GM23338 (cell line): ENCODE results near the gene TM4SF5. TPM values are rescaled to one million over a fixed set of nuclear protein-coding genes. Genes with fewer than 3 reads are reported as not detected.

Experiments
- ATAC-seq: fragments of 200-7000 bp; cut with Tn5 transposase; 3 replicates; pipeline ENCODE4 v1.9.1; 2020
- DNase-seq: peaks from one replicate; pipeline ENCODE4 v3.0.0-alpha.2; 2015; ENCODE audit warnings: low spot score
- H2AFZ ChIP-seq: fragments of 200-600 bp; sonication (generic); 2 replicates; pipeline ENCODE4 v1.8.0; 2016; ENCODE audit warnings: antibody characterized with exemption, mild to moderate bottlenecking, moderate library complexity
- H3F3A ChIP-seq: fragments of 200-600 bp; sonication (generic); replicated peaks from 2 replicates; pipeline ENCODE4 v1.8.0; 2017; ENCODE audit warnings: antibody characterized with exemption, mixed run types, low read depth
- H3K27ac ChIP-seq: fragments of 200-600 bp; sonication (generic); 2 replicates; pipeline ENCODE4 v1.6.1; 2016; ENCODE audit warnings: low read depth
- H3K27me3 ChIP-seq: fragments of 200-600 bp; sonication (generic); 2 replicates; pipeline ENCODE4 v1.8.0; 2016; ENCODE audit warnings: mild to moderate bottlenecking, mixed run types, moderate library complexity; ENCODE audit not compliant: insufficient read depth
- H3K36me3 ChIP-seq: fragments of 200-600 bp; sonication (generic); 2 replicates; pipeline ENCODE4 v1.8.0; 2016; ENCODE audit warnings: mild to moderate bottlenecking; ENCODE audit not compliant: insufficient read depth
- H3K4me1 ChIP-seq: fragments of 200-600 bp; sonication (generic); 2 replicates; pipeline ENCODE4 v1.8.0; 2016; ENCODE audit warnings: mild to moderate bottlenecking, moderate library complexity; ENCODE audit not compliant: insufficient read depth
- H3K4me2 ChIP-seq: fragments of 200-600 bp; sonication (generic); 2 replicates; pipeline ENCODE4 v1.7.1; 2017; ENCODE audit warnings: mixed run types
- H3K4me3 ChIP-seq: fragments of 200-600 bp; sonication (generic); 2 replicates; pipeline ENCODE4 v1.6.1; 2016; ENCODE audit warnings: mixed run types
- H3K79me2 ChIP-seq: fragments of 200-600 bp; sonication (generic); replicated peaks from 2 replicates; pipeline ENCODE4 v1.8.0; 2017; ENCODE audit warnings: mild to moderate bottlenecking; ENCODE audit not compliant: insufficient read depth
- H3K9me2 ChIP-seq: fragments of 200-600 bp; sonication (generic); 2 replicates; pipeline ENCODE4 v1.8.0; 2017; ENCODE audit not compliant: insufficient read depth
- H4K20me1 ChIP-seq: fragments of 200-600 bp; sonication (generic); replicated peaks from 2 replicates; pipeline ENCODE4 v1.8.0; 2017; ENCODE audit warnings: mild to moderate bottlenecking; ENCODE audit not compliant: insufficient read depth
- H3K27ac Mint-ChIP-seq: 2 replicates; pipeline ENCODE4 v1.8.0; 2020; ENCODE audit warnings: inconsistent platforms, mild to moderate bottlenecking, moderate library complexity, mixed read lengths
- H3K27me3 Mint-ChIP-seq: 3 replicates; pipeline ENCODE4 v1.8.0; 2022; ENCODE audit warnings: low read depth, mild to moderate bottlenecking, moderate library complexity, mixed read lengths, inconsistent platforms; ENCODE audit not compliant: insufficient read depth, poor library complexity
- H3K36me3 Mint-ChIP-seq: 3 replicates; pipeline ENCODE4 v1.8.0; 2021; ENCODE audit warnings: low read depth, mild to moderate bottlenecking, inconsistent platforms, moderate library complexity, mixed read lengths
- H3K4me1 Mint-ChIP-seq: 3 replicates; pipeline ENCODE4 v1.8.0; 2020; ENCODE audit warnings: mild to moderate bottlenecking, inconsistent platforms, mixed read lengths
- H3K4me3 Mint-ChIP-seq: 3 replicates; pipeline ENCODE4 v1.8.0; 2021; ENCODE audit warnings: moderate library complexity, mild to moderate bottlenecking, inconsistent platforms, mixed read lengths
- H3K9me3 Mint-ChIP-seq: 3 replicates; pipeline ENCODE4 v1.8.0; 2020; ENCODE audit warnings: moderate library complexity, mild to moderate bottlenecking, inconsistent platforms, mixed read lengths
- EZH2 ChIP-seq: fragments of 200-600 bp; sonication (generic); IDR thresholded peaks from one replicate; pipeline ENCODE4 v1.8.0; 2017; ENCODE audit warnings: antibody characterized with exemption, mild to moderate bottlenecking, low read depth; ENCODE audit not compliant: unreplicated experiment
- POLR2AphosphoS5 ChIP-seq: IDR thresholded peaks from 2 replicates; pipeline ENCODE4 v1.6.1; 2016; ENCODE audit warnings: antibody characterized with exemption, low read depth
- ZNF331 ChIP-seq: fragments of 250-450 bp; sonication (Bioruptor Pico); IDR thresholded peaks from 2 replicates; pipeline ENCODE4 v1.5.0; 2020; ENCODE audit warnings: low read depth, mild to moderate bottlenecking, moderate library complexity
- polyA plus RNA-seq: library from polyadenylated mRNA; unstranded; fragments of >200 nt; fragmentation: Nextera tagmentation; extraction: Ambion mirVana; gene quantifications from 2 replicates; pipeline ENCODE4 v1.2.1, GENCODE V29; 2016
- total RNA-seq: library from RNA; depleted of rRNA; stranded (reverse); fragments of >200 nt; shearing (Covaris generic); gene quantifications from 2 replicates; pipeline ENCODE4 v1.2.3, GENCODE V29; 2014
- TF ChIP-seq, protein P1 (sequence below): IDR thresholded peaks from one replicate; pipeline ENCODE4 v1.6.1; 2018; ENCODE audit warnings: antibody characterized with exemption; ENCODE audit not compliant: unreplicated experiment
- TF ChIP-seq, protein P2 (sequence below), 2 experiments: fragments of 200-600 bp in 1 of 2; sonication (generic) in 1 of 2; conservative IDR thresholded peaks; 2 replicates each; pipeline versions ENCODE4 v1.5.1 to v1.6.1; 2016 to 2017; ENCODE audit warnings: antibody characterized with exemption in 2 of 2, low read depth in 2 of 2, mild to moderate bottlenecking in 2 of 2, moderate library complexity in 1 of 2
- TF ChIP-seq, protein P3 (sequence below): IDR thresholded peaks from 2 replicates; pipeline ENCODE4 v1.6.1; 2016; ENCODE audit warnings: antibody characterized with exemption
- TF ChIP-seq, protein P4 (sequence below): fragments of 250-450 bp; sonication (Bioruptor Pico); IDR thresholded peaks from 2 replicates; pipeline ENCODE4 v1.5.0; 2020; ENCODE audit warnings: mild to moderate bottlenecking, moderate library complexity

The TM4SF5 gene
- total and polyA plus RNA-seq, 2 experiments from 2014 or later = not detected

DNA sequence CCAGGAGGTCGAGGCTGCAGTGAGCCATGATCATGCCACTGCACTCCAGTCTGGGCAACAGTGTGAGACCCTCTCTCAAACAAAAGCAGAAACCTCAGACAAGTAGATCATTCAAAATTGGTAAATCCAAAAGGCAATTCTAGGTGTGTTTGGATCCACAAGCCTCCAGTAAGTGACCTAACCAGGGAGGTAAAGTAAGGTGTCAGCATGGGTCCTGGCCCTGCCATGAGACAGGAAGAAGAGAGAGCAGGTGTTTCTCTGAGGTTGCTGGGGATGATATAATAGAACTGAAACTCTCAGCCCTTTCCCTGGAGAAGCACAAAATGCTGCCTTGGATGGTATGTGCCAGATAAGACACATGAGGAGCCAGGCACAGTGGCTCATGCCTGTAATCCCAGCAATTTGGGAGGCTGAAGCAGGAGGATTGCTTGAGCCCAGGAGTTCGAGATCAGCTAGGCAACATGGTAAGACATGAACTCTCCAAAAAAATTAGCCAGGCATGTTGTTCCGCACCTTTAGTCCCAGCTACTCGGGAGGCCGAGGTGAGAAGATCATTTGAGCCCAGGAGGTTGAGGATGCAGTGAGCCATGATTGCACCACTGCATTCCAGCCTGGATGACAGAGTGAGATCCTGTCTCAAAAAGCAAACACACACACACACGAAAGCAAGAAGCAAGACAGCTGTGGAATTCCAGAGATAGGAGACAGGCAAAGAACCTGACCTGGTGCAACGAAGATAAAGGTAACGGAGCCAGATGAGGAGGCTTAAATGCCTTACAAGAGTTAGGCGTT is 6.5 kb downstream of the TM4SF5 start:
- no peaks in the 10 kb centered on the region for H3K36me3 Mint-ChIP-seq
- no peaks in the 10 kb centered on the region for H3K79me2 ChIP-seq
- no peaks in the 10 kb centered on the region for H3K36me3 ChIP-seq
- no peaks in the 10 kb centered on the region for H3F3A ChIP-seq
- H3K4me1 Mint-ChIP-seq = peaks cover 6% of the 10 kb centered on the region; the same call in 2 of the 3 replicates
- DNase-seq (no peak), ATAC-seq (no peak)
- H3K4me3 ChIP-seq = no peak overlapping the region
- H3K9me3 Mint-ChIP-seq = no peaks in the 10 kb centered on the region
- no peaks in the 10 kb centered on the region for H3K9me2 ChIP-seq
- H3K27ac Mint-ChIP-seq = no peak overlapping the region
- H3K27me3 ChIP-seq = no peaks in the 10 kb centered on the region
- TF ChIP-seq EZH2 (no peak), POLR2AphosphoS5 (no peak), ZNF331 (CRISPR knock-in tag) (no peak)
- TF ChIP-seq, protein P1, sequence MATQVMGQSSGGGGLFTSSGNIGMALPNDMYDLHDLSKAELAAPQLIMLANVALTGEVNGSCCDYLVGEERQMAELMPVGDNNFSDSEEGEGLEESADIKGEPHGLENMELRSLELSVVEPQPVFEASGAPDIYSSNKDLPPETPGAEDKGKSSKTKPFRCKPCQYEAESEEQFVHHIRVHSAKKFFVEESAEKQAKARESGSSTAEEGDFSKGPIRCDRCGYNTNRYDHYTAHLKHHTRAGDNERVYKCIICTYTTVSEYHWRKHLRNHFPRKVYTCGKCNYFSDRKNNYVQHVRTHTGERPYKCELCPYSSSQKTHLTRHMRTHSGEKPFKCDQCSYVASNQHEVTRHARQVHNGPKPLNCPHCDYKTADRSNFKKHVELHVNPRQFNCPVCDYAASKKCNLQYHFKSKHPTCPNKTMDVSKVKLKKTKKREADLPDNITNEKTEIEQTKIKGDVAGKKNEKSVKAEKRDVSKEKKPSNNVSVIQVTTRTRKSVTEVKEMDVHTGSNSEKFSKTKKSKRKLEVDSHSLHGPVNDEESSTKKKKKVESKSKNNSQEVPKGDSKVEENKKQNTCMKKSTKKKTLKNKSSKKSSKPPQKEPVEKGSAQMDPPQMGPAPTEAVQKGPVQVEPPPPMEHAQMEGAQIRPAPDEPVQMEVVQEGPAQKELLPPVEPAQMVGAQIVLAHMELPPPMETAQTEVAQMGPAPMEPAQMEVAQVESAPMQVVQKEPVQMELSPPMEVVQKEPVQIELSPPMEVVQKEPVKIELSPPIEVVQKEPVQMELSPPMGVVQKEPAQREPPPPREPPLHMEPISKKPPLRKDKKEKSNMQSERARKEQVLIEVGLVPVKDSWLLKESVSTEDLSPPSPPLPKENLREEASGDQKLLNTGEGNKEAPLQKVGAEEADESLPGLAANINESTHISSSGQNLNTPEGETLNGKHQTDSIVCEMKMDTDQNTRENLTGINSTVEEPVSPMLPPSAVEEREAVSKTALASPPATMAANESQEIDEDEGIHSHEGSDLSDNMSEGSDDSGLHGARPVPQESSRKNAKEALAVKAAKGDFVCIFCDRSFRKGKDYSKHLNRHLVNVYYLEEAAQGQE = no peak
- TF ChIP-seq, protein P2, sequence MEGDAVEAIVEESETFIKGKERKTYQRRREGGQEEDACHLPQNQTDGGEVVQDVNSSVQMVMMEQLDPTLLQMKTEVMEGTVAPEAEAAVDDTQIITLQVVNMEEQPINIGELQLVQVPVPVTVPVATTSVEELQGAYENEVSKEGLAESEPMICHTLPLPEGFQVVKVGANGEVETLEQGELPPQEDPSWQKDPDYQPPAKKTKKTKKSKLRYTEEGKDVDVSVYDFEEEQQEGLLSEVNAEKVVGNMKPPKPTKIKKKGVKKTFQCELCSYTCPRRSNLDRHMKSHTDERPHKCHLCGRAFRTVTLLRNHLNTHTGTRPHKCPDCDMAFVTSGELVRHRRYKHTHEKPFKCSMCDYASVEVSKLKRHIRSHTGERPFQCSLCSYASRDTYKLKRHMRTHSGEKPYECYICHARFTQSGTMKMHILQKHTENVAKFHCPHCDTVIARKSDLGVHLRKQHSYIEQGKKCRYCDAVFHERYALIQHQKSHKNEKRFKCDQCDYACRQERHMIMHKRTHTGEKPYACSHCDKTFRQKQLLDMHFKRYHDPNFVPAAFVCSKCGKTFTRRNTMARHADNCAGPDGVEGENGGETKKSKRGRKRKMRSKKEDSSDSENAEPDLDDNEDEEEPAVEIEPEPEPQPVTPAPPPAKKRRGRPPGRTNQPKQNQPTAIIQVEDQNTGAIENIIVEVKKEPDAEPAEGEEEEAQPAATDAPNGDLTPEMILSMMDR (conservative IDR thresholded peaks at IDR 0.05; ENCODE audit: low read depth in 2 of 2) = no peak
- TF ChIP-seq, protein P3, sequence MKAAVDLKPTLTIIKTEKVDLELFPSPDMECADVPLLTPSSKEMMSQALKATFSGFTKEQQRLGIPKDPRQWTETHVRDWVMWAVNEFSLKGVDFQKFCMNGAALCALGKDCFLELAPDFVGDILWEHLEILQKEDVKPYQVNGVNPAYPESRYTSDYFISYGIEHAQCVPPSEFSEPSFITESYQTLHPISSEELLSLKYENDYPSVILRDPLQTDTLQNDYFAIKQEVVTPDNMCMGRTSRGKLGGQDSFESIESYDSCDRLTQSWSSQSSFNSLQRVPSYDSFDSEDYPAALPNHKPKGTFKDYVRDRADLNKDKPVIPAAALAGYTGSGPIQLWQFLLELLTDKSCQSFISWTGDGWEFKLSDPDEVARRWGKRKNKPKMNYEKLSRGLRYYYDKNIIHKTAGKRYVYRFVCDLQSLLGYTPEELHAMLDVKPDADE = no peak
- TF ChIP-seq, protein P4, sequence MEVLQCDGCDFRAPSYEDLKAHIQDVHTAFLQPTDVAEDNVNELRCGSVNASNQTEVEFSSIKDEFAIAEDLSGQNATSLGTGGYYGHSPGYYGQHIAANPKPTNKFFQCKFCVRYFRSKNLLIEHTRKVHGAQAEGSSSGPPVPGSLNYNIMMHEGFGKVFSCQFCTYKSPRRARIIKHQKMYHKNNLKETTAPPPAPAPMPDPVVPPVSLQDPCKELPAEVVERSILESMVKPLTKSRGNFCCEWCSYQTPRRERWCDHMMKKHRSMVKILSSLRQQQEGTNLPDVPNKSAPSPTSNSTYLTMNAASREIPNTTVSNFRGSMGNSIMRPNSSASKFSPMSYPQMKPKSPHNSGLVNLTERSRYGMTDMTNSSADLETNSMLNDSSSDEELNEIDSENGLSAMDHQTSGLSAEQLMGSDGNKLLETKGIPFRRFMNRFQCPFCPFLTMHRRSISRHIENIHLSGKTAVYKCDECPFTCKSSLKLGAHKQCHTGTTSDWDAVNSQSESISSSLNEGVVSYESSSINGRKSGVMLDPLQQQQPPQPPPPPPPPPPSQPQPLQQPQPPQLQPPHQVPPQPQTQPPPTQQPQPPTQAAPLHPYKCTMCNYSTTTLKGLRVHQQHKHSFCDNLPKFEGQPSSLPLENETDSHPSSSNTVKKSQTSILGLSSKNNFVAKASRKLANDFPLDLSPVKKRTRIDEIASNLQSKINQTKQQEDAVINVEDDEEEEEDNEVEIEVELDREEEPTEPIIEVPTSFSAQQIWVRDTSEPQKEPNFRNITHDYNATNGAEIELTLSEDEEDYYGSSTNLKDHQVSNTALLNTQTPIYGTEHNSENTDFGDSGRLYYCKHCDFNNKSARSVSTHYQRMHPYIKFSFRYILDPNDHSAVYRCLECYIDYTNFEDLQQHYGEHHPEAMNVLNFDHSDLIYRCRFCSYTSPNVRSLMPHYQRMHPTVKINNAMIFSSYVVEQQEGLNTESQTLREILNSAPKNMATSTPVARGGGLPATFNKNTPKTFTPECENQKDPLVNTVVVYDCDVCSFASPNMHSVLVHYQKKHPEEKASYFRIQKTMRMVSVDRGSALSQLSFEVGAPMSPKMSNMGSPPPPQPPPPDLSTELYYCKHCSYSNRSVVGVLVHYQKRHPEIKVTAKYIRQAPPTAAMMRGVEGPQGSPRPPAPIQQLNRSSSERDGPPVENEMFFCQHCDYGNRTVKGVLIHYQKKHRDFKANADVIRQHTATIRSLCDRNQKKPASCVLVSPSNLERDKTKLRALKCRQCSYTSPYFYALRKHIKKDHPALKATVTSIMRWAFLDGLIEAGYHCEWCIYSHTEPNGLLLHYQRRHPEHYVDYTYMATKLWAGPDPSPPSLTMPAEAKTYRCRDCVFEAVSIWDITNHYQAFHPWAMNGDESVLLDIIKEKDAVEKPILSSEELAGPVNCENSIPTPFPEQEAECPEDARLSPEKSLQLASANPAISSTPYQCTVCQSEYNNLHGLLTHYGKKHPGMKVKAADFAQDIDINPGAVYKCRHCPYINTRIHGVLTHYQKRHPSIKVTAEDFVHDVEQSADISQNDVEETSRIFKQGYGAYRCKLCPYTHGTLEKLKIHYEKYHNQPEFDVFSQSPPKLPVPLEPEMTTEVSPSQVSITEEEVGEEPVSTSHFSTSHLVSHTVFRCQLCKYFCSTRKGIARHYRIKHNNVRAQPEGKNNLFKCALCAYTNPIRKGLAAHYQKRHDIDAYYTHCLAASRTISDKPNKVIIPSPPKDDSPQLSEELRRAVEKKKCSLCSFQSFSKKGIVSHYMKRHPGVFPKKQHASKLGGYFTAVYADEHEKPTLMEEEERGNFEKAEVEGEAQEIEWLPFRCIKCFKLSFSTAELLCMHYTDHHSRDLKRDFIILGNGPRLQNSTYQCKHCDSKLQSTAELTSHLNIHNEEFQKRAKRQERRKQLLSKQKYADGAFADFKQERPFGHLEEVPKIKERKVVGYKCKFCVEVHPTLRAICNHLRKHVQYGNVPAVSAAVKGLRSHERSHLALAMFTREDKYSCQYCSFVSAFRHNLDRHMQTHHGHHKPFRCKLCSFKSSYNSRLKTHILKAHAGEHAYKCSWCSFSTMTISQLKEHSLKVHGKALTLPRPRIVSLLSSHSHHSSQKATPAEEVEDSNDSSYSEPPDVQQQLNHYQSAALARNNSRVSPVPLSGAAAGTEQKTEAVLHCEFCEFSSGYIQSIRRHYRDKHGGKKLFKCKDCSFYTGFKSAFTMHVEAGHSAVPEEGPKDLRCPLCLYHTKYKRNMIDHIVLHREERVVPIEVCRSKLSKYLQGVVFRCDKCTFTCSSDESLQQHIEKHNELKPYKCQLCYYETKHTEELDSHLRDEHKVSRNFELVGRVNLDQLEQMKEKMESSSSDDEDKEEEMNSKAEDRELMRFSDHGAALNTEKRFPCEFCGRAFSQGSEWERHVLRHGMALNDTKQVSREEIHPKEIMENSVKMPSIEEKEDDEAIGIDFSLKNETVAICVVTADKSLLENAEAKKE (CRISPR knock-in tag) = no peak
- H3K27ac ChIP-seq = no peak overlapping the region
- H2AFZ ChIP-seq = peak overlapping the region; percentile 14; the same call in 1 of the 2 replicates
- H3K4me3 Mint-ChIP-seq = no peak overlapping the region
- H3K4me2 ChIP-seq = no peak overlapping the region
- H4K20me1 ChIP-seq = no peaks in the 10 kb centered on the region
- H3K4me1 ChIP-seq = no peaks in the 10 kb centered on the region
- H3K27me3 Mint-ChIP-seq = peaks cover 15% of the 10 kb centered on the region
